Anterior cingulate cortex (tissue), 58 donors: ENCODE data around the gene SDK2.

ENCODE experiments used
- DNase-seq, 58 donors: peaks; one replicate each; lab custom pipeline; 2025; lab: John Stamatoyannopoulos, UW

Gene SDK2

GRCh38 chr17:73566905-73567782 is 77.1 kb downstream of the SDK2 start:
- no peak for DNase-seq

- no peak for DNase-seq
Observed at GRCh38 chr17:73564843-73565242, 79.4 kb downstream of the SDK2 start.

GRCh38 chr17:73562896-73563295 is 81.3 kb downstream of the SDK2 start:
- DNase-seq: no peak

- no peak for DNase-seq
Observed at GRCh38 chr17:73561111-73561510, 83.1 kb downstream of the SDK2 start.

GRCh38 chr17:73560661-73561060 is 83.6 kb downstream of the SDK2 start:
- no peak for DNase-seq

- no peak for DNase-seq
Observed at GRCh38 chr17:73559532-73559931, 84.7 kb downstream of the SDK2 start.

GRCh38 chr17:73555199-73555960 is 88.9 kb downstream of the SDK2 start:
- DNase-seq: no peak

GRCh38 chr17:73554498-73554897 is 89.7 kb downstream of the SDK2 start:
- DNase-seq: no peak

- no peak for DNase-seq
Observed at GRCh38 chr17:73553311-73553710, 90.9 kb downstream of the SDK2 start.

GRCh38 chr17:73552300-73553048 is 91.8 kb downstream of the SDK2 start:
- DNase-seq: peak in 7 of 58 donors; percentile 2 to 41 (median 14)

GRCh38 chr17:73551759-73552158 is 92.5 kb downstream of the SDK2 start:
- DNase-seq: no peak

GRCh38 chr17:73551144-73551543 is 93.1 kb downstream of the SDK2 start:
- DNase-seq: no peak

- DNase-seq: no peak
Observed at GRCh38 chr17:73550556-73550955, 93.7 kb downstream of the SDK2 start.

- no peak for DNase-seq
Observed at GRCh38 chr17:73549841-73550430, 94.3 kb downstream of the SDK2 start.

GRCh38 chr17:73548620-73549311 is 95.5 kb downstream of the SDK2 start:
- no peak for DNase-seq

GRCh38 chr17:73547790-73548189 is 96.5 kb downstream of the SDK2 start:
- no peak for DNase-seq

GRCh38 chr17:73546770-73547536 is 97.3 kb downstream of the SDK2 start:
- DNase-seq: no peak

- no peak for DNase-seq
Observed at GRCh38 chr17:73546114-73546513, 98.1 kb downstream of the SDK2 start.
